ENCODE results near the gene AGAP1. TPM values are rescaled to one million over a fixed set of nuclear protein-coding genes. Genes with fewer than 3 reads are reported as not detected.
"Not testable (repeated sequence)": the region's sequence is repeated elsewhere in the genome, so short reads cannot be mapped to it uniquely, and the experiment has no call there.

AGAP1 gene
- total RNA-seq, 2 donors from 2014 or later = 22.5 to 23.9 TPM

DNA sequence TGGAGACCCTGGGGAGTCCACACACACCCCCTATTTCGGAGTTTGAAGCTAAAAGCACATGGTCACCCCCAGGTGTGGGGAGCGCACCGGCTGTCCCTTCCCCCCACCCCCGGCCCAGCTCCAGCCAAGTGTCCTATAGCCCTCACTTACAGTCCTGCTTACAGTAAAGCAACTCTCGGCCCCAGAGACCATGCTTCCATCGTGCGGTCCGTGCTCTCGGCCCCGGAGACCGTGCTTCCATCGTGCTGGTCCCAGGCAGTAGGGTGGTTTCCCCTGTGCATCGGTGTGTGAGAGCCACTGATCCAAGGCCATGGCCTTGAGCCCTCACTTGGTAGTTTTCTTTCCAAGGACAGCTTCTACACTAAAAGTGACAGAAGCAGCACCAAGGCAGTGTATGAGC lies 625.6 kb downstream of the AGAP1 start:
- intact Hi-C loops (cut with DNase I) = no loop called here
- no peak for DNase-seq
- no peak for ATAC-seq

- intact Hi-C loops (cut with DNase I) = no loop called here
- no peak for DNase-seq
- ATAC-seq = no peak
These were observed 626.3 kb downstream of the AGAP1 start for GRCh38 chr2:236120141-236120601.

- intact Hi-C loops (cut with DNase I) = no loop called here
- no peak for ATAC-seq
- no peak for DNase-seq
These were observed 627.0 kb downstream of the AGAP1 start for GRCh38 chr2:236120829-236121228.

- intact Hi-C loops (cut with DNase I) = no loop called here
- DNase-seq (no peak), ATAC-seq (no peak)
These were observed 627.7 kb downstream of the AGAP1 start for GRCh38 chr2:236121546-236121945.

GRCh38 chr2:236122236-236122635 lies 628.4 kb downstream of the AGAP1 start:
- DNase-seq (no peak), ATAC-seq (no peak)
- intact Hi-C loops (cut with DNase I) = no loop called here

DNA sequence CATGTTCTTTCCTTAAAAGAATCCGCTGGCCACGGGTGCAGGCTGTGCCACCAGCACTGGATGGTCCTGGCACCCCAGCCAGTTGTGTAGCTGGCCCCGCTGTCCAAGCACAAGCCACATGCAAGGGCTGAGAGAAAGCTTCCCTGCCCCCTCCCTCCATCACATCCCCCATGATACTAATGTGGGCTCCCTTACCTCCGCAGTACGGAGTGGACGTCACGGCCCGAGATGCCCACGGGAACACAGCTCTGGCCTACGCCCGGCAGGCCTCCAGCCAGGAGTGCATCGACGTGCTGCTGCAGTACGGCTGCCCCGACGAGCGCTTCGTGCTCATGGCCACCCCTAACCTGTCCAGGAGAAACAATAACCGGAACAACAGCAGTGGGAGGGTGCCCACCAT lies 629.9 kb downstream of the AGAP1 start:
- intact Hi-C loops (cut with DNase I) = no loop called here
- ATAC-seq (no peak), DNase-seq (no peak)

GRCh38 chr2:236124182-236124893 lies 630.5 kb downstream of the AGAP1 start:
- no peak for DNase-seq
- ATAC-seq = no peak
- intact Hi-C loops (cut with DNase I) = no loop called here

DNA sequence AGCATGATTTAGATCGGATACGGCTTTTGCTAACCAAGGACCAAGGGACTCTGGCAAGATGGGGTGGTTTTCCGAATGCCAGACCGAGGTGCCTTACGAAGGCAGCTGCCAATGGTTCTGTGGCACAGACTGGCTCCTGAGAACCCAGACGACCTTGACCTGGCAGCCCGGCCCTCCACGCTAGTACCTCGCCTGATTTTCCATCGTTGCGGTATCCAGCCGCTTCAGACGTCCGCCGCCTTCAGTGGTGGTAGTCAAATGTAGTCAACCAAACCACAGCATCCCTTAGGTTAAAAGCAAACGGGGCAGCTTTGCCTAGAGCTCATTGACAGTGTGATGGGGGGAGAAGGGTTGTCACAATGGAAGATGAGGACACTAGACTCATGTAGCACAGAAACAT lies 631.7 kb downstream of the AGAP1 start:
- ATAC-seq (no peak), DNase-seq (no peak)
- intact Hi-C loops (cut with DNase I) = no loop called here

DNA sequence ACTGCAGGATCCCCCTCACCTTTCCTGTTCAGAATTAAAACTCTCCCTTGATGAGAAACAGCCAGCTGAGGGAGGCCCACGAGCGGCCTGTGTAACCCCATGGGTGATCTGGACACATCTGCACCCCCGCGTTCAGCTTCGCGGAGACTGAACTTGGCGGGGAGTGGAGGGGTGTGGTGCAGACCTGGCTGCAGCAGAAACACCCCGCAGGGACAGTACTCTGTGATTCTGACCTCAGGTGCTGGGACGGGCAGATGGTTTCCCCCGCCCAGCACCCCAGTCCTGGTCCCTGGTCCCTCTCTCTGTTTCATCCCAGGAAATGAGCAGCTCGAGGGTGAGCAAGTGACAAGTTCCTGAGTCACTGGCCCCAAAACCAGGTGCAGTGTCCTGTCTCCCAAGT lies 633.2 kb downstream of the AGAP1 start:
- no peak for ATAC-seq
- intact Hi-C loops (cut with DNase I) = no loop called here
- DNase-seq = no peak

DNA sequence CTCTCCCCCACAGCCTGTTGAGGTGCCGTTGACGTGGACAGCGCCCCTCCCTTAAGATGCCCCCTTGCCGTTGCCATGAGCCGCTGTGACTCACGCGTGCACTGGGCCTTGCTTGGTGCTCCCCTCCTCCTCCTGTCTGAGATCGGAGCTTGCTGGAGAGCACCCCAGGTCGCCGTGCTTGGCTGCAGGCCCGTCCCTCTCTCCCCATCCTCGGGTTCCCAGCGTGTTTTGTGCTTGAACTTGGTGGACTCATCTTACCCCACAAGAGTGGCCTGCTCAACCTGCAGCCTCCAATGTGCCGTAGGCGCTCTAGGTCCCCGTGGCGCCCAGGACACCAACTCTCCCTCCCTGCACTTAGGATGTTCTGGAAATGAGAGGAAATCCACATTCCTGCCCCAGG lies 634.5 kb downstream of the AGAP1 start:
- ATAC-seq = no peak
- intact Hi-C loops (cut with DNase I) = no loop called here
- no peak for DNase-seq

DNA sequence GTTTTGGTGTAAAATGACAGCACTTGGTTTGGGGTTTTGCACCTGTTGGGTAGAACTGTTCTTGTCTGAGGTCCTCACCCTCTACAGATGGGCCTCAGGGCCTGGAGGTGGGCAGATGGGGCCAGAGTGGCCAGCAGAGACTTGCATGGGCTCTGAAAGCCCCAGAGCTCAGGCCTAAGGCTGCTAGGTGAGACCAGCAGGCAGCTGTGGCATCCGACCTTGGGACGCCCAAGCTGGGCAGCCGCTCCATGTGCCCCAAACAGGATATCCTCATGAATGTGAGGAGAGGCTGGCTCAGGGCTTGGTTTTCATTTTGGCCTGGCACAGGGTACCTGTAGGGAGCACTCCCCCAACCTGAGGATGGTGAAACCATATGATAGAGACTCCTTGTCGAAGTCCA lies 636.1 kb downstream of the AGAP1 start:
- intact Hi-C loops (cut with DNase I) = no loop called here
- DNase-seq = no peak
- ATAC-seq = no peak

DNA sequence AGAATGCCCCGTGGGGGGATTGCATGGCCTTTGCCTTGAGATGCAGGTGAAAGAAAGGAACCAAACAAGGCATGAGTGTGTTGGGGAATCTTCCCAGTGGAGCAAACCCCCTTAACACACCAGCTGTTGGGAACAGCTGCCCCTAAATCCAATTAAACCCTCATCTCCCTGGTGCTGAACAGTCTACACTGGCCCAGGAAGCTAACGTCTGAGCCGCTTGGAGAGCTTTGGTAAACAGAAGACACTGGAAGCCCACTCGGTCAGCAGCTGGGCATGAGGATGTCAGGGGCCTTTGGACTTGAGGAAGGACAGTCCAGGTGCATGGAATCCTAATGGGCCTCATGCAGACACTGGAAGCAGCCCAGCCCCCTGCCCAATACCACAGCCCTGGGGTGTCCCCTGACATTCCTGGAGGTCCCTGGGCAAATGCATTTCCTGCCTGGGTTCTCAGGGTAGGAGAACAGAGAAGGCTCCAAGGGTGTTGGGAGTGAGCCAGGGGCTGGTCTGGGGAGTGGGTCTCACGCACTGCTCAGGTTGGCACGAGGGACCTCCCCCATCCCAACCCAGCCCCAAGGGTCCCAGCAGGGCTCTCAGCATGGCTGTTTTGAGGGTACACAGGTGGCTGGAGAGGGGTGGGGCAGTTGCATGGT lies 636.6 kb downstream of the AGAP1 start:
- no peak for DNase-seq
- intact Hi-C loops (cut with DNase I) = no loop called here
- ATAC-seq = no peak

DNA sequence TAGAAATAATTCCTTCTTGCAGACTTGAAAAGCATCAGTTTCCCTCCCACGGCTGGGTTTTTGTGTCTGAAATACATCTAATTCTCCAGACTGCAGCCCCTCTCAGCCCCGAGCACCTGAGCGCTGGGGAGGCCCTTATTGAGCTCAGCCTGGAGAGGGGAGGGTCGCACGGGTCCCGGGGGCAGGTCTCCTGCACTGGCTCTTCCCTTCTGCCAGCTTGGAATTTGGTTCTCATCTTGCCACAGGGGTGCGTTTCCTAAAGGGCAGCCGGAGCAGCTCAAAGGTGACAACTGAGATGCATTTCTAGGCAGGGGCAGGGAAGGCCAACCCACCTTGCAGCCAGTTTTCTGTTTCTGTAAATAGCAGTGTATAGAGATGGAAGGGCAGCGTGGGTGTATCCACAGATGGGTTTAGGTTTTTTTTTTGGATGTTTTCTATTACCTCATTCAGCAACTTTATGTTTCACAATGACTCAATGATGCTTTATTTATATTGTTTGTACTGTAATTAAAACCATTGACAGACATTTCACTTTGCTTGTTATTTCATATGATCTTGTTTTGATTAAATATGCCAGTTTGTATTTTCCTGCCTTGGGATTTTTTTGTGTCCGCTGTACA lies 637.3 kb downstream of the AGAP1 start:
- intact Hi-C loops (cut with DNase I) = no loop called here
- ATAC-seq (no peak), DNase-seq (no peak)

DNA sequence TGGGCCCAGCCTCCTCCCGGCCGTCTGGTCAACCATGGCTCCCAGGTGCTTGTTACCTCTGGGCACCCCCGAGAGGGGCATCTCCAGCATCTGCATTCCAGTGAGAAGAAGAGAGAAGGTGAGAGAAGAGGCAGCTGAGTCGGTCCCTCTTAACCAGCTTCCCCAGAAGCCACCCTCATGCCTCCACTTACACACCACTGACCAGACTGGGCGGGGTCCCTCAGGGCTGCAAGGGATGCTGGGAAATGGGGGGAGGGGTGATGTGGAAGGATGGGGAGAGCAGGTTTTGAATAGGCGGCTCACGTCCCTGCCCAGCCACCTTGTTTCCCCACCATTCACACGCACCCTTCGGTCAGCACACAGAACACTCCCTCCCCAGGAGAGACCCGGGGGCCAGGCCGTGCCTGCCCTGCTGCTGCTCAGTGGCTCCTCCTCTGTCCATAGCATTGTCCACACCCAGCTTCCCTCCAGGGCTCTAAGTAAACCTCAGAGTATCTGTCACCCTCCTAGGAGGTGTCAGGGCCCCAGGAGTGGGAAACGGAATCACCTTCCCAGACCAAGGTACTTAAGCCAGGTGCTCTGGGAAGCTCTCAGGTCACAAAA lies 639.7 kb downstream of the AGAP1 start:
- DNase-seq (no peak), ATAC-seq (no peak)
- intact Hi-C loops (cut with DNase I) = no loop called here

GRCh38 chr2:236136538-236136937 lies 642.7 kb downstream of the AGAP1 start:
- DNase-seq = no peak
- intact Hi-C loops (cut with DNase I) = no loop called here
- no peak for ATAC-seq

DNA sequence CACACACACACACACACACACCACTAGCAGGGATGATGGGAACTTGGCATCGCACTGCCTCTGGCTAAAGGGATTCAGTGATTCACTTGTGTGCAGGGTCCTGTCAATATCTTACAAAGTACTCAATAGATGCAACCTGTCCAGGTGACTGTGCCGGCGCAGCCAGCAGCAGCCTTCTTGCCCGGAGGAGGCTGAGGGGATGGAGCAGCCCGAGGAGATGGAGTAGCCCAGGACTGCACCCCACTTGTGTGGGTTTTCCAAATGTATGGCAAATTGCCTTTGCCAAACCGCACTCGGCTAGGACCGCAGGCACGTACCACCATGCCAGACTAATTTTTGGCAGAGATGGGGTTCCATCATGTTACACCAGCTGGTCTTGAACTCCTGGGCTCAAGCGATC lies 643.2 kb downstream of the AGAP1 start:
- no peak for DNase-seq
- ATAC-seq = no peak
- intact Hi-C loops (cut with DNase I) = no loop called here

DNA sequence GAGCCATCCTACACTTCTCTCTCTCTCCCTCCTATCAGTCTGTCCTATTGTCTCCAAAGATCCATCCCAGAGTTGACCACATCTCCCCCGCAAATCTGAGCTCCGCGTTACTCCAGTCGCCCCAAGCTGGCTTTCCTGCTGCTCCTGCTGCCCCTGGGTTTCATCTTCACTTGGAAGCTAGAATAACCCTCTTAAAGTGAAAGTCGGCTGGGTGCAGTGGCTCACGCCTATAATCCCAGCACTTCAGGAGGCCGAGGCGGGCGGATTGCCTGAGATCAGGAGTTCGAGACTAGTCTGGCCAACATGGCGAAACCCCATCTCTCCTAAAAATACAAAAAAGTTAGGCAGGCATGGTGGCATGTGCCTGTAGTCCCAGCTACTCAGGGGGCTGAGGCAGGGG lies 647.8 kb downstream of the AGAP1 start:
- ATAC-seq; DNase-seq; intact Hi-C loops (cut with DNase I): not testable (repeated sequence)

GRCh38 chr2:236143811-236144210 lies 650.0 kb downstream of the AGAP1 start:
- intact Hi-C loops (cut with DNase I) = no loop called here
- ATAC-seq = no peak
- DNase-seq = no peak

GRCh38 chr2:236146436-236146835 lies 652.6 kb downstream of the AGAP1 start:
- intact Hi-C loops (cut with DNase I) = no loop called here
- DNase-seq (no peak), ATAC-seq (no peak)

DNA sequence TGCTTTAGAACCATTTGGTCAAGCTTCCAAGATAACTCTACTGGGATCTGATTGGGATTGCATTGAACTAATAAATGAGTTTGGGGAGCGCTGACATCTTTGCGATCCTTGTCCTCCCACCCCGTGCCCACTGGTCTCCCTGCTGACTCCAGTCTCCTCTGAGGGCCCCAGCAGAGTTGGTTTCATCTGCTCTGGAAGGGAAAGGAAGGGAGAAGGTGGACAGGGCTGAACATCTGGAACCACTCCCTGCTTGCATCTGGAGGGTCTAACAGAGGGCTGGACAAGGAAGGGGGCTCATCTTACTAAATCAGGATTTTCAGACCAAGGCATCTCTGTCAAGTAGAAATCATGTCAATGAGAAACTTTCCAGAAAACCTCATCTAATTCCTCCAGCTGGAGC lies 661.6 kb downstream of the AGAP1 start:
- intact Hi-C loops (cut with DNase I) = no loop called here
- no peak for DNase-seq
- no peak for ATAC-seq
